Kidney glomerular epithelial cell (primary cell): ENCODE results near the gene CNNM2.

Source experiments
- DNase-seq: peaks from one replicate; lab custom pipeline; 2025; lab: John Stamatoyannopoulos, UW

The CNNM2 gene

GRCh38 chr10:103077020-103077419 lies 158.9 kb downstream of the CNNM2 start:
- no peak for DNase-seq

- DNase-seq: no peak
Measured at GRCh38 chr10:103077491-103078308, 159.6 kb downstream of the CNNM2 start.

- DNase-seq: no peak
Measured at GRCh38 chr10:103078309-103078615, 160.2 kb downstream of the CNNM2 start.

- DNase-seq: no peak
Measured at GRCh38 chr10:103078676-103079075, 160.6 kb downstream of the CNNM2 start.

GRCh38 chr10:103079100-103079499 lies 161.0 kb downstream of the CNNM2 start:
- no peak for DNase-seq

- DNase-seq: no peak
Measured at GRCh38 chr10:103079946-103080345, 161.9 kb downstream of the CNNM2 start.

- DNase-seq: no peak
Measured at GRCh38 chr10:103080891-103081581, 162.9 kb downstream of the CNNM2 start.

GRCh38 chr10:103082683-103083082 lies 164.6 kb downstream of the CNNM2 start:
- no peak for DNase-seq

GRCh38 chr10:103083266-103083976 lies 165.3 kb downstream of the CNNM2 start:
- no peak for DNase-seq

GRCh38 chr10:103083977-103084320 lies 165.9 kb downstream of the CNNM2 start:
- no peak for DNase-seq

GRCh38 chr10:103086261-103086660 lies 168.2 kb downstream of the CNNM2 start:
- DNase-seq: no peak

- DNase-seq: no peak
Measured at GRCh38 chr10:103086799-103087198, 168.7 kb downstream of the CNNM2 start.

- DNase-seq: no peak
Measured at GRCh38 chr10:103089493-103089892, 171.4 kb downstream of the CNNM2 start.

GRCh38 chr10:103090911-103091310 lies 172.8 kb downstream of the CNNM2 start:
- DNase-seq: no peak

GRCh38 chr10:103095005-103095404 lies 176.9 kb downstream of the CNNM2 start:
- no peak for DNase-seq

GRCh38 chr10:103096130-103096529 lies 178.0 kb downstream of the CNNM2 start:
- no peak for DNase-seq

- no peak for DNase-seq
Measured at GRCh38 chr10:103098240-103098639, 180.1 kb downstream of the CNNM2 start.

- no peak for DNase-seq
Measured at GRCh38 chr10:103100620-103101019, 182.5 kb downstream of the CNNM2 start.

- no peak for DNase-seq
Measured at GRCh38 chr10:103102195-103102594, 184.1 kb downstream of the CNNM2 start.

GRCh38 chr10:103103989-103104388 lies 185.9 kb downstream of the CNNM2 start:
- DNase-seq: no peak

GRCh38 chr10:103104721-103105120 lies 186.6 kb downstream of the CNNM2 start:
- DNase-seq: no peak

- DNase-seq: no peak
Measured at GRCh38 chr10:103105462-103105861, 187.4 kb downstream of the CNNM2 start.

GRCh38 chr10:103106539-103106938 lies 188.4 kb downstream of the CNNM2 start:
- DNase-seq: no peak
